Skin of body (tissue), 2 donors: Measurements from ENCODE around the gene SACS. TPM values are rescaled to one million over a fixed set of nuclear protein-coding genes. Genes with fewer than 3 reads are reported as not detected.
A peak's percentile ranks its signal among the peaks of the same experiment; 100 is the strongest.

Experiments used
- DNase-seq: peaks from one replicate; lab custom pipeline; 2025; lab: John Stamatoyannopoulos, UW
- total RNA-seq: library from RNA; depleted of rRNA; stranded (reverse); fragments of >200 nt; gene quantifications from one replicate; pipeline ENCODE4 v1.2.3, GENCODE V29; 2014

SACS gene
- total RNA-seq, 1 donor from 2014 or later: 25.7 TPM

DNA sequence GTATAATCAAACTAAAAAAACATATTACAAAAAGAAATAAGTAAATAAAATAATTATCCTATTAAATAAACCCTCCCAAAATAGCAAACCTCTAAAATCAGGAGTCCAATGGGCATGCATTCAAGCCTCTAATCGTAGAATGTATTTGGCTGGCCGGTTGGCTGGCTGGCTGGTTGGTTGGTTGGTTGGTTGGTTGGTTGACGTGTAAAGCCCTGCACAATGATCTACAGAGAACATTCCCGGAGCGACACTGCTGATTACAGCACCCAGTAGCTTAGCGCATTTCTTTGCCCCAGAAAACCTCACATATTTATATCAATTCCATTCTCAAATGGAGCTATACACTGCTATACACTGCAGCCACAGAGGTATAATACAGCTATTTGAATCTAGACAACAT, 65.6 kb downstream of the SACS start:
- DNase-seq: no peak

DNA sequence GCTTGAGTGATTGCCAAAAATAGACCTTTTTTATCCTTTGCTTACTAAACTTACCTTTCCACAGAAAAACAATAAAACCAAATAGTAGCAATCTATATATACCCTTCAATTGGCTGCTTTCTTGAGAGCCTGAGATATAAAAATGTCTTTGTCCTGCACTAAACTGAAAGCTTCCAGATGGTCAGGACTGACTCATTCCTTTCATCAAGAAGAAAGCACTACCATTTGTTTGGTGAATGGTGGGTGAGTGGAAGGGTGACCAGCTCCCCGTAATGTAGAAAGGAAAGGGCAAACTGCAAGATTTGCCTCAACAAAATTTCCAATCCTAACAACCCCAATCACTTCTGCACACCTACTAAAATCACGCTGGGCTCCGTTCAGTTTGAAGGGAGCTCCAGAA, 67.8 kb downstream of the SACS start:
- DNase-seq: no peak

DNA sequence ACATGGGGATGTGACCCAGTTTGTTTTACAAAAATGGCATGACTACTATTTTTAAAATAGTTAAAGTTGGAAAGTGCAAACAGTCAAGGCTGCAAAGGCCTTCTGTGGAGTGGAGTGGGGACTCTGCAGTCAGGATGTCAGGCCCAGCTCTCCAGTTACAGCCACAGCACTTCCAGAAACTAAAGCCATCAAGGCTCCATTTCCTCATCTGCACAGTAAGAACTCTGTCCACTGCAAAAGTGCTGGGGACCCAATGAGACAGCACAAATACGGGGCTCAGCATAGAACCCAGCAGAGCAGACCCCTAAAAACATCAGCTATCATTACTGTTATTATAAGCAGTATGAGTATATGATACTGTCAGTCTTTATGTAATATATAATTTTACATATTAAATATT, 73.6 kb downstream of the SACS start:
- no peak for DNase-seq

DNA sequence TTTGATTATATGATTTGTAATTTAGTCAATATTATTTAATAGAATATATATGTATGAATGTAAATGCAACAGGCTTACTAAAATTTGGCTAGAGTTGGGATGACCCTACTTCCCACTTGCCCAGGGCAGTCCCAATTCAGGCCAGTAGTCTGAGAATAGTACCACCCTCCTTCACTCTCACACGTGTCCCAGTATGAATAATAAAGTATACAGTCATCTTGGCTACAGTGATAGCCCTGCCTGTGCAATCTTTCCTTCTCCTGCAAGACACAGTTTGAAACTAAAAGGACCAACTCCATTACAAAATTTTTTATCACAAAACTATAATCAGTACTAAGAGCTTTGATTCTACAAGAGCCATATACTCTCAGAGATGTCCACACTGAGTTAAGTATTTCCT, 76.2 kb downstream of the SACS start:
- DNase-seq: no peak

DNA sequence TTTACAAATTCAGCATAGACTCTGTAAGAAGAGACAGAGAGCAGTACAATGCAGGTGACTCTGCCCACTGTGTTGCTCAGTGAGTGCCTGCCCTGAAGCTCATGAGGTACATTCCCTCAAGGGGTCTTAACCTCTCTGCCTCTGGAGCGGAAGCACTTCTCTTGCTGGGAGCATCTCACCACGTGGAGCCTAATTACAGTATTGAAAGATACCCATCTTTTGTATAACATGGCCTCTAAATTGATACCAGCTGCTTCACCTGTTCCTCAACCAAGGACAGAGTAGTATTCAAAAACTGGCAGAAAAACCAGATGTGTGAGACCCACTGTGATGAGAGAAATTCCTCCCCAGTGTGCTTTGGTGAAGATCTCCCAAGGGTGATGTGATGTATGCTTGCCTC, 77.1 kb downstream of the SACS start:
- no peak for DNase-seq

DNA sequence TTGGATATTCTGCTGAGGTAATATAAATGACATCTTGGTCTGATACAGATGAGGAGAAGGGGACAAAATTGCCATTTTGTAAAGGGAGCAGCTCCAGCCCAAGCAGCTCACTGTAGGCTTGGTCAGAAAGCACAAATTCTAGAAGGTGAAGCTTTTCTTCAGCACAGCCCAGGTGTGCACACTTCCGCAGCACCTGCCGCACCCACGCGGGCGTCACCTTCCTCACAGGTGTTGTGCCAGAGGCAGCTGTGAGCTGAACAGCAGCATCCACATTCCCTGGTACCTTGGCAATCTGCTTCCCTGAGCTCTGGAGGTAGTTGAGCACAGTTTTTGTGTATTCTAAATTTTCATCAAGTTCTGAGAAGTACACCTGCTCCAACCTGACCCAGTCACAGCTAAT, 79.0 kb downstream of the SACS start:
- no peak for DNase-seq

DNA sequence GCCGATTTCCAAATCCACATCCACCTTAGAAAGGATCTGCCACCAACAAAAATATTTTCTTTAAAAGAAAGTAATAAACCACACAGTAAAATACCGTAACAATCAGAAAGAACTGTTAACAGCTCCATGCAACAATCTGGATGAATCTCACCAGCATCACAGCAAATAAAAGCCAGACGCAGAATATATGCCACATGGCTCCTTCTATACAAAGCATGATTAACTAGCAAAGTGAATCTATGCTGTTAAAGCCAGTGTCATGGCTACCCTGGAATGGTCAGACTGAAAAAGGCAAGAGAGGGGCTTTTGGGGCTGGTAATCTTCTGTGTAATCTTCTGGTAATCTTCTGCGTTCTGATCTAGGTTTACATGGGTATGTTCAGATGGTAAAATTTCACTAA, 81.3 kb downstream of the SACS start:
- DNase-seq: no peak

DNA sequence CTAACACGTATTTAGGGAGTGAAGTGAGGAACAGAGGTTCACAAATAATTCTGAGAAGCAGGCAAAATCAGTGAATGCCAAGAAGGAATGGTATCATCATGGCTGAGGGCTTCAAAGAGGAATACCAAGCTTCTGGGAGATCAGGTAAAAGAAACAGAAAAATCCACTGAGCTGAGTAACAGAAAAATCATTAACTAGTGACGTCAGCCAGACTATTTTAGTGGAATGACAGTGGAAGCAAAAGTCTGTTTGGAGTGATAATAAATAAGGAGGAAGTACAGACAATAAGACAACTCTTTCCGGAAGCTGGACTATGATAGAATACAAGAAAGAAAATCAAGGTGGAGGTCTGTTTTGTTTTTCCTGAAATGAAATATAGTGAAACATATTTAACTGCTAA, 83.5 kb downstream of the SACS start:
- DNase-seq: no peak

DNA sequence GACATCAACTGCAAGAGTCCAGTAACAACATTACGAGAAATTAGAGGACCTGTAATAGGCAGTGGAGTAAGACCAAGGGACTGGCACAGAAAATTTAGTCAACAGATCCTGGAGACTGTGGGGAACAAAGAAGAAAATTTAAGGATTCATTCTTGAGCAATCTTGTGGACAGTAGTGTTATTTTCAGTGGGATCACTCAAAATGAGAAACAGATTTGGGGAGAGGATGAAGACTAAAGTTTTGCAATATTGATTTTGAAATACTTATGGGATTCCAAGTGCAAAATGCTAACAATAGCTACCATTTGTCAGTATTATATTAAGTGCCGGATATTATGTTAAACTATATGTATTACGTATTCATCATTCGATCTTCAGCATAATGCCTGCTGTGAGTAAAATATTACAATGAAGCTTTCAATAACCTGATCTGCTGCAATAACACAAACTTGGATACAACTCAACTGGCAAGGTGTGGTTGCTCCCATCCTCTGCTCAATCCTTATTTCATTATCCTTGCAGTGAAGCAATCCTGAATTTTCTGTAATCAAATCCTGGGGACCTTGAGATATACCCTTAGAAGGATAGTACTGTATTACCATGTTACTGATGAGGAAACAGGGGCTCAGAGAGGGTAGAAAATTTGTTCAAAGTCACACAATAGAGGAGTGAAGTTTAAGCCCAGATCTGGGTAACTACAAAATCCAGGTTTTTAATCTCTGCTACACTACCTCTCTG, 84.2 kb downstream of the SACS start:
- DNase-seq: peak; percentile 47

DNA sequence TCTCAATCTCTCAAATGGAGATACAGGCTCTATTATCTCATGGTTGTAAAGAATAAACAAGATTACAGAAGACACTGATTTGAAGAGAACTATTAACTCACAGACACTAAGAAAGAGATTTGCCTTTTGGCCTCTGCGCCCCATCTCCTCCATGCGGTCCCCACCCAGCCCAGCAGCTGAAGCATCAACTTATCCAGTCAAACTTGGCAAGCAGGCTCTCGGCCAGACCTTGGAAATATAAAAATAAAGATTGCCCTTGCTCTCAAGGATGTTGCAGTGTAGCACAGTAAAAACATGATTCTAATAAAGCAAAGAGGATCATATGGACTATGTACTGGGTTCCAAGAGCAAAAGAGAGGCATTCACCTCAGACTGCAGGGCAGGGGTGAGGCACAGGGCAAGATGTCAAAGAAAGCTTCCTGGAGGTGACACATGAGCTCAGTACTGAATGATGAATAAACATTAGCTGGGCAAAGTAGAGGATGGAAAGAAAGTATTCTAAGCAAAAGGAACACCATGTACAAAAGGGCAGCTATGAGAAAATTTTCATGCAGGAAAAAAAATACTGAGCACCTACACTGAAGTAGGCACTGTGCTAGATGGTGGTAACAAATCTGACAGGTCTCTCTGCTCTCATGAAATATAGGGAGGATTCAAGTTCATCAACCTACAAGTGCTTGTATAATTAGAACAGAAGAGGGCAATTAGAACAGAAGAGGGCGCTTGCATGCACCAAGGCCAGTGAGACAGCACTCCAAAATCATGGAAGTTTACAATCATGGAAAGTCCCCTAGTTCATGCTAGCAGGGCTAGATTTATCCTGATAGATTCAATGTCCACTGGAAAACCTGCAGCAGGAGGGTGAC, 85.0 kb downstream of the SACS start:
- DNase-seq: no peak

DNA sequence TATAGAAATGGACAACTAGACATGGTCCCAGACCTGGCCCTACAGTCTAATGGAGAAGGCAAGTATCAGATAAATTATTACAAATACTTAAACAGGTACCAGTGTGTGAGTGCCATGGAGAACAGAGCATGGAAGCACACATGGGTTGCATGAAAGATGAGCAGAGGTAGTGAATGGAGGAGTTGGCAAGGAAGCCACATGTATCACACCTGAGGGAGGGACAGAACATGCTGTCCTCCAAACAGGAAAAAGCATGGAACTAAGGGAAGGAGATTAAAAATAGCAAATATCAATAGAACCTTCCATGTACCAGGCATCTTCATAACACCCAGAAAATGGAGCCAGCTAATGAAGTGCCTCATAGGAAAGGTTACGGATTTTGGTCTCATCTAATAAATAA, 85.9 kb downstream of the SACS start:
- DNase-seq: no peak

DNA sequence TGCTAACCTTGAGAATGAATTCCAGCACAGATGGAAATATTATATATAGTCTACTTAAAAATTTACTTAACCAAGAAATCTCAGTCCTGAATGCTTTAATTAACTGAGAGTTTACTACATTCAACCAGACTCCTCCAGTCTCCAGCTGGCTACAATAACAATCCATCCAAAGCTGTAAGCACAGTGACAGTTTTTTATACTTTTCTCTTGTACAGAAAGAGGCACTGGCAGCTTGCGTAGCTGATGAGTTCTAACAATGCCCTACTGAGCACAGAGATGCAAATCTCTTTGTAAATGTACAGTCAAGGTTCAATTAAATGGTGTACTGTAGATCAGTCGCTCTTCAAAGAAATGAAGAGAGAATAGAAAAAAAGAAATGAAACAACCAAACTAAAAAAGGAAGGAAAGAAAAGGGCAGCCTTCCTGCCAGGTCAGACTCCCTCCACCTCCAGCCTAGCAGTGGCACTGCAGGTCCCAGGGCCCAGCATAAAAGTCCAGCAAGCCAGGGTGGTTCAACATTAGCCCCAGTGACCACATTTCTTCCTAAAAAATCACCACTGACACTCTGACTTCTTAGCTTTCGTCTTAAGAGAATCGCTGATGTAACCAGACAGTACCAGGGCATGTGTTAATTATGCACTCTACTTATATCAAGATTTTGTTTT, 88.4 kb downstream of the SACS start:
- DNase-seq: no peak

DNA sequence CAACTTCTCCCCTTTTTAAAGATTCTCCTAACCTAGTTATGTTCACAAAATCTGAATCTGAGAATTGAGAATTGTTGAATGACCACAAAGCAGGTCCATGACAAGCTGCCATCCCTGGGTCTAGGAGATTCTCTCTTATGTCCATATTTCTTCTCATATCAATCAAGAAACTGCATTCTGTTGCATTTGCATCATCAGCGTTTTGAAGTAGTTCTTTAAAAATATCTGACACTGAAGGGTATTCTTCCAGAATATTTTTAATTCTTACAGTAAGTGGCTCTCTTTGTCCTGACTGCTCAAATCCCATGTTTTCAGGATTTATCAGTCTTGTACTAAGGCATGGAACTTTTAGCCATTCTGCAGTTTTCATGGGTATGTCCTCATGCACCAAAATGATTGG, 94.3 kb downstream of the SACS start:
- DNase-seq: no peak

DNA sequence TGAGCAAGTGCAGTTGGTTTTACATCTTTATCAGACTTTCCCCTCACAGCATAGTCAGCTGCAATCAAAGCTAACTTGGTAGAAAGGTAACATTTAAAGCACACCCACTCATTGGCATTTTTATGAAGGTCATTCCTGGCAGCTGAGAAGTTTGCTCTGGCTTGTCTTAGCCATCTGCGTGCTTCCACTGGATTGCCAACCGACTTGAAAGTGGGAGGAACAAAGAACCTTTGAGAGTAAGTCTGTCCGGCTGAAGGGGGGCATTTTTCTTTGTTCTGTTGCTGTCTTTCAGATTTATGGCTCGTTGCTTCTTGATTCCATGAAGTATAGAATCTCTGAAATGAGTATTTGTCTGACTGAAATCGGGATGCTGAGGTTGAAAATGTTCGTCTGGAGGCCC, 103.1 kb downstream of the SACS start:
- DNase-seq: no peak

DNA sequence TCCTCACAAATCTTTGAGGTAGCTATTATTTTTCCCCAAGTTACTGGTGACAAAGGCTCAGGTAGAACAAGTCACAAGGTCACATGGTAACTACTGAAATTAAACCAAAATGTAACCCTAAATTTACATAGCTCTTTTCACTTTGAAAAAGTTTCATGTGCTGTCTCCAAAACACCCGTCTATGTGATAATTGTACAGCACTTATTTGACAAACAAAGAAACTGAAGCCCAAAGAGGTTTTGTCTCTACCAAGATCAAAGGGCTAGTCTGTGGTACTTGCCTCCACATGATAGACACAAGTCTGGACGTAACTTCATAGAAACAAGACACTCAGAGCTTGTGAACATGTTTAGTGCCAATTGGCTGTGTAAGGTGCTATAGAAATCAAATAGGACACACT, 108.3 kb downstream of the SACS start:
- DNase-seq: no peak

DNA sequence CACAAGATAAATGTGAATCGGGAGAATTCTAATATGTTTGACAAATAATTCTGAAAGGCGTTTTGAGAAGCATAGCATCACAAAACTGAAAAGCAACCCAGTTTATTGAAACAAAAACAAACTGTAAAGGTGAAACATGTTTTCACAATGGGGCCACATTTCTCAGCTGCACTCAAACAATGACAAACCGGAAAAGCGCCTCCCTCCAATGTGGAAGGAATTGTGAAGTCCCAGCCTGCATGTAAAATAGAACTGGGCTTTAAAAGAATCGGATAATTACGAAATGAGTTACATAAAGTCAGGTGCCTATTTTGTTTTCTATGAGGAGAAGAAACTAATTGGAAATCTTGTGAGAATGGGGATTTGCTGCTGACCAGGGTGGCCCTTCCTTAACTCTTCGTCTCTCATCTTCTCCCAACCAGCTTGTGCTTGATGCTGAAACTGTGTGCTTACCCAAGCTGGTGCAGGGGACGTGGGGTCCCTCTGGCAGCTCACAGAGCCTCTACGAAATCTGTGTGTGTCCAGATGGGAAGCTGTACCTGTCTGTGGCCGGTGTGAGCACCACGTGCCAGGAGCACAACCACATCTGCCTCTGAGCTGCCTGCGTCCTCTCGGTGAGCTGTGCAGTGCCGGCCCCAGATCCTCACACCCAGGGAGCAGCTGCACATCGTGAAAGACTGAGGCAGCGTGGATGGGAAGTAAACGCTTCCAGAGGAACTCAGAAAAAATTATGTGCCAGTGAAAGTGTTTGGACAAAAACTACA, 109.4 kb downstream of the SACS start:
- DNase-seq: peak; percentile 7

DNA sequence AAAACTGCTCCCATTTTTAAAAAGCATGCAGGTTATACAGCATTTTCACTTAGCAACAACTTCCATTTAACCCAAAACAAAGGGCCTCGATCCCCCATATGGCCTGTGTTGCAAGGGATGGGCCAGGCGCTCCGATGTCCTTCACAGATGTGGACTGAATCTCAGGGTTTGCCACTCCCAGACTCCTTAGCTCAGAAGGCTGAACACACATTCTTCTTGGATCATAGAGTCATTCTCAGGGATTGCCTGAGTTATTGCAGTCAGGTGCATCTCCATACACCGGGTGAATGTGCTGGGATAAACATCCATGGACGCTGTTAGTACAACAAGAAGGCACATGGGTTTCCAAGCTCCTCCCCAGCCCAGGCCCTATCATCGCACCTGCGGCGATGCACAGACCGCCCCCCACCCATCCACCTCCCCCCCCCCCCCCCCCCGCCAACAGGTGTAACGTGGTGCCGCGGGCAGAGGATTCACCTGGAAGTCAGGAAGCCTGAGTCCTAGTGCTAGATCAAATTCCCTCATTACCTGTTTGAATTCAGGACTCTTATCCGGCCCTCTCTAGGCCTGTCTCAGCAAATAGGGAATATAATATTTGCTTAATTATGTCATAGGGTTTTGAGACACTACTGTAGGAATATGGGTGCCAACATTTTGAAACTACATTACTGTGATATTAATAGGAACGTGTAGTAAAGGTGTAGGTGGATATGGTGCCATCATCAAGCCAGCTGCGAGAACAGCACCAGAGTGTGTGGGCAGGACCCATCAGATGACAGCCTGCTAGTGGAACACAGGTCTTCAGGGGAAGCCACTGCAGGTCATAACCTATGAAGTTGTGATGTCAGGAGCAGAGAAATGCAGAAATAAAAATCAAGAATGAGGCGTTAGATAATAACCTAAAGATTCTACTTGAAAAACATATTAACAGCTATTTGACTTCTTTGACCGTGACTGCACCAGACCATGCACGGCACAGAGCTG, 110.9 kb downstream of the SACS start:
- no peak for DNase-seq

DNA sequence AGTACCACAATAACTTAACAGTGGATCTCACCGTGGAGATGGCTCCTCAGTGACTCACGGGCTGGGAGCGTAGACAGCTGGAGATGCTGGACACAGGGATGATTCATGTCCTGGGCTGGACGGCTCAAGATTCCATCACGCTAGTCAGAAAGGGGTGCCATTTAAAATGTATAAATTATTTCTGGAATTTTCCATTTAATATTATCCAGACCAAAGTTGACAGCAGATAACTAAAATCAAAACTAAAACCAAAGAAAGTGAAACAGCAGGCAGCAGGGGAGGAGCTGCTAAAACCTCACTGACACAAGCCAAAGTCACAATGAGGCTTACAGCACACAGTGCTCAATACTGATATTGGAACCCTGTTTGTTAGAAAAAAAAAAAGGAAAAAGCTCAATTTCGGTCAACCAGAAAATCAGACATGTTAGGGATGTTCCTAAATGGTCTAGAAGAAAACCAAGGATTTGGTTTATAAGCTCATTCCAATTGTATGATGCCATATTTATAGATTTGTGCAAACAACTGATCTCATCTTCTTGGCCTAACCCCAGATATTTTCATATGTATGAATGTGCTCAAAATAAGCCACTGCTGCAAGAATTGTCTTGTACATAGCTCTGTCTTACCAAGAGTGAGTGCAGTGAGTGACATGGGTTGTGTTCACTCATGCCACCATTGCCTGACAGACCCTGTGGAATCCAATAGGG, 111.8 kb downstream of the SACS start:
- DNase-seq: peak; percentile 87

DNA sequence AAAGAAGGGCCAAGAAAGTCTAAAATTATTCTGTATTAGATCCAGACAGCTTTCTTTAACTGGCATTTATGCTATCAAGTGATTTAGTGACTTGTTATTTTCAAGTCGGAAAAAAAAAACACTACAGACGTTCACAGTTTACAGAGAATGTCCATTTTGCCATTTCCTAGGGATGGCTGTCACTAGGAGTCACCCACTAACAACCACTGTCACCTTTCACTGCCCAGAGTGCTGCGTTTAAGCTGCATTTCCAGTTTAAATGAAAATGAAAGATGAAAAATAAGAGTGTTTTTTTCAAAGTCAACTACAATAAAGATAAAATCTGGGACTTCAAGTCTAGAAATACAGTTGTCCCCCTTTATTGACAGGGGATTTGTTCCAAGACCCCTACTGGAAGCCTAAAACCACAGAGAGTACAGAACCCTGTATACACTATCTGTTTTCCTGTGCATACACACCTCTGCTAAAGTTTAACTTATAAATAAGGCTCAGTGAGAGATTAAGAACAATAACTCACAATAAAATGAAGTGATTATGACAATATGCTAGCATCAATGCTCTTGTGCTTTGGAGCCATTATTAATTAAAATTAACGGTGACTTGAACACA, 112.5 kb downstream of the SACS start:
- DNase-seq: peak; percentile 39
